HepG2 (cell line): ENCODE data around the gene PPP1R15A. TPM values are rescaled to one million over a fixed set of nuclear protein-coding genes. Genes with fewer than 3 reads are reported as not detected.
A peak's percentile ranks its signal among the peaks of the same experiment; 100 is the strongest.

Source experiments
- DPF2 ChIP-seq: sonication (generic); formaldehyde crosslinking; IDR thresholded peaks from 2 replicates; pipeline ENCODE4 v1.4.0; 2020; ENCODE audit warnings: mild to moderate bottlenecking, low read depth, missing genetic modification reagents, borderline replicate concordance
- GPN1 ChIP-seq: sonication (generic); formaldehyde crosslinking; IDR thresholded peaks from 2 replicates; pipeline ENCODE4 v1.5.1; 2020; ENCODE audit warnings: missing genetic modification reagents, borderline replicate concordance
- HNRNPH1 ChIP-seq: fragments of 200-400 bp; formaldehyde crosslinking; optimal IDR thresholded peaks from 2 replicates; pipeline ENCODE3; 2017; ENCODE audit warnings: mild to moderate bottlenecking, low read depth, low read length
- MBD4 ChIP-seq: IDR thresholded peaks from 2 replicates; pipeline ENCODE4 v1.6.1; 2012; ENCODE audit warnings: low read length, inconsistent platforms, borderline replicate concordance
- MYNN ChIP-seq: sonication (generic); formaldehyde crosslinking; IDR thresholded peaks from 2 replicates; pipeline ENCODE4 v1.4.0; 2020; ENCODE audit warnings: mild to moderate bottlenecking, low read depth, missing genetic modification reagents
- NFE2L2 ChIP-seq: fragments of 150-350 bp; IDR thresholded peaks from 2 replicates; pipeline ENCODE4 v1.6.1; 2014; ENCODE audit warnings: low read length
- PAWR ChIP-seq: sonication (generic); formaldehyde crosslinking; IDR thresholded peaks from 2 replicates; pipeline ENCODE4 v1.4.0; 2020; ENCODE audit warnings: missing genetic modification reagents, mild to moderate bottlenecking, borderline replicate concordance
- SRSF4 ChIP-seq: fragments of 200-400 bp; formaldehyde crosslinking; IDR thresholded peaks from one replicate; pipeline ENCODE4 v1.6.1; 2018; ENCODE audit warnings: mild to moderate bottlenecking, low read depth, low read length, moderate library complexity; ENCODE audit not compliant: poor library complexity, severe bottlenecking
- XBP1 ChIP-seq: sonication (generic); formaldehyde crosslinking; IDR thresholded peaks from 2 replicates; pipeline ENCODE4 v1.5.0; 2020; ENCODE audit warnings: missing genetic modification reagents
- ZEB1 ChIP-seq: IDR thresholded peaks from 2 replicates; pipeline ENCODE4 v1.6.1; 2012; ENCODE audit warnings: mild to moderate bottlenecking, low read depth, inconsistent platforms; ENCODE audit not compliant: insufficient replicate concordance
- ZNF264 ChIP-seq: sonication (generic); formaldehyde crosslinking; IDR thresholded peaks from 2 replicates; pipeline ENCODE4 v1.4.0; 2020; ENCODE audit warnings: missing genetic modification reagents
- ZNF367 ChIP-seq: sonication (generic); formaldehyde crosslinking; IDR thresholded peaks from 2 replicates; pipeline ENCODE4 v1.4.0; 2020; ENCODE audit warnings: missing genetic modification reagents, borderline replicate concordance
- ZNF431 ChIP-seq: sonication (generic); formaldehyde crosslinking; IDR thresholded peaks from 2 replicates; pipeline ENCODE4 v1.9.0; 2022; ENCODE audit warnings: missing genetic modification reagents, low read depth, mild to moderate bottlenecking, borderline replicate concordance
- ZNF501 ChIP-seq: sonication (generic); formaldehyde crosslinking; IDR thresholded peaks from 2 replicates; pipeline ENCODE4 v1.5.1; 2020; ENCODE audit warnings: mild to moderate bottlenecking, moderate library complexity, missing genetic modification reagents
- ZNF510 ChIP-seq: sonication (generic); formaldehyde crosslinking; IDR thresholded peaks from 2 replicates; pipeline ENCODE4 v1.4.0; 2020; ENCODE audit warnings: low read depth, mild to moderate bottlenecking, missing genetic modification reagents
- ZNF703 ChIP-seq: sonication (generic); formaldehyde crosslinking; IDR thresholded peaks from 2 replicates; pipeline ENCODE4 v1.5.1; 2020; ENCODE audit warnings: missing genetic modification reagents, mild to moderate bottlenecking, moderate library complexity, borderline replicate concordance
- polyA plus RNA-seq, 8 experiments: library from polyadenylated mRNA; depleted of rRNA in 3 of 8; stranded (reverse) in 7 of 8; unstranded in 1 of 8; fragments of >200 nt; fragmentation: Illumina TruSeq in 4 of 8; extraction: Trizol in 4 of 8; gene quantifications; 2 replicates each; pipeline versions ENCODE4 v1.2.1 to v1.2.3, GENCODE V29; 2011 to 2016; ENCODE audit warnings: low read depth in 4 of 8, missing spikeins in 1 of 8, mixed read lengths in 1 of 8; ENCODE audit not compliant: insufficient read depth in 1 of 8
- total RNA-seq, 5 experiments: library from RNA; depleted of rRNA; stranded (reverse); fragments of >200 nt; fragmentation: Illumina TruSeq; extraction: Trizol; gene quantifications; 2 replicates each; pipeline ENCODE4 v1.2.3, GENCODE V29; 2016; ENCODE audit warnings: low read depth in 1 of 5
- TF ChIP-seq, protein P1 (sequence below): sonication (generic); formaldehyde crosslinking; IDR thresholded peaks from 2 replicates; pipeline ENCODE4 v1.8.0; 2022; ENCODE audit warnings: missing genetic modification reagents, low read depth, mild to moderate bottlenecking, borderline replicate concordance
- TF ChIP-seq, protein P2 (sequence below): sonication (generic); formaldehyde crosslinking; IDR thresholded peaks from 2 replicates; pipeline ENCODE4 v1.4.0; 2020; ENCODE audit warnings: low read depth, missing genetic modification reagents
- TF ChIP-seq, protein P3 (sequence below): IDR thresholded peaks from 2 replicates; pipeline ENCODE4 v1.6.1; 2012; ENCODE audit warnings: low read length, improper control_type of control experiment
- TF ChIP-seq, protein P4 (sequence below): sonication (generic); formaldehyde crosslinking; IDR thresholded peaks from 2 replicates; pipeline ENCODE4 v1.5.0; 2020; ENCODE audit warnings: missing genetic modification reagents

The PPP1R15A gene
- total and polyA plus RNA-seq, 2 of the 13 experiments (the other 11 are each of a cell fraction or from before 2014, with no cell fraction given), result 15.6 to 18.5 TPM

DNA sequence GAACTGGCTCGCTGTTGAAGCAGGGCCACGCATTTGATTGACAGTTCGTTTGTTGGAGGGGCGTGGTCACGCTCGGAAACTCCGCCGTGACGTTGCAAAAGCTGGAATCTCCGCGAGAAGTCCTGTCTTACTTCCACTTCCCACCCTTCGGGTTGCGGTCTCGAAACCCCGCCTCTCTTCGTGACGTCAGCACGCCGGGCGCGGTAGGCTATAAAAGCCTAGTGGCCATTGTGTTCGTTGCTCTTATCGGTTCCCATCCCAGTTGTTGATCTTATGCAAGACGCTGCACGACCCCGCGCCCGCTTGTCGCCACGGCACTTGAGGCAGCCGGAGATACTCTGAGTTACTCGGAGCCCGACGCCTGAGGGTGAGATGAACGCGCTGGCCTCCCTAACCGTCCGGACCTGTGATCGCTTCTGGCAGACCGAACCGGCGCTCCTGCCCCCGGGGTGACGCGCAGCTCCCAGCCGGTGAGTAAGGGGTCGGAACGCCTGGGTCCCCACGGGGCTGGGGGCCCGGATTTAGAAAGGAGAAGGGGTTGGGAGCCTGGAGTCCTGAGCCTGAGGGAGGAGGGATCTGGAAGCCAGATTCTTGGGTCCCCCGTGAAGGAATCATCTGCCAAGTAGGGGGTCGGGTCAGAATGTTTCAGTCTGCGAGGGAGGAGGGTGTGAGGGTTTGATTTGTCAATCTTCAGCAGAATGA, at the start of gene PPP1R15A (continued):
- TF ChIP-seq ZNF703 (CRISPR knock-in tag) (no peak), GPN1 (no peak), ZNF510 (no peak), SRSF4 (no peak), HNRNPH1 (no peak), ZNF501 (peak; percentile 74), MYNN (peak; percentile 21; the same call in 1 of the 2 replicates), MBD4 (no peak), ZNF264 (CRISPR knock-in tag) (no peak), NFE2L2 (peak; percentile 81; the same call in 1 of the 2 replicates), PAWR (CRISPR knock-in tag) (no peak), ZEB1 (peak; percentile 43), XBP1 (CRISPR knock-in tag) (no peak), DPF2 (CRISPR knock-in tag) (no peak; the same call in 1 of the 2 replicates), ZNF431 (CRISPR knock-in tag) (no peak), ZNF367 (CRISPR knock-in tag) (no peak)
- TF ChIP-seq, protein P1, sequence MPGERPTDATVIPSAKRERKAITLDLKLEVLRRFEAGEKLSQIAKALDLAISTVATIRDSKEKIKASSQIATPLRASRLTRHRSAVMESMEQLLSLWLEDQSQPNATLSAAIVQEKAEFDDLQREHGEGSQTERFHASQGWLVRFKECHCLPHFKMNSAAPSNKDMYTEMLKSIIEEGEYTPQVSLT (CRISPR knock-in tag), result no peak
- TF ChIP-seq, protein P2, sequence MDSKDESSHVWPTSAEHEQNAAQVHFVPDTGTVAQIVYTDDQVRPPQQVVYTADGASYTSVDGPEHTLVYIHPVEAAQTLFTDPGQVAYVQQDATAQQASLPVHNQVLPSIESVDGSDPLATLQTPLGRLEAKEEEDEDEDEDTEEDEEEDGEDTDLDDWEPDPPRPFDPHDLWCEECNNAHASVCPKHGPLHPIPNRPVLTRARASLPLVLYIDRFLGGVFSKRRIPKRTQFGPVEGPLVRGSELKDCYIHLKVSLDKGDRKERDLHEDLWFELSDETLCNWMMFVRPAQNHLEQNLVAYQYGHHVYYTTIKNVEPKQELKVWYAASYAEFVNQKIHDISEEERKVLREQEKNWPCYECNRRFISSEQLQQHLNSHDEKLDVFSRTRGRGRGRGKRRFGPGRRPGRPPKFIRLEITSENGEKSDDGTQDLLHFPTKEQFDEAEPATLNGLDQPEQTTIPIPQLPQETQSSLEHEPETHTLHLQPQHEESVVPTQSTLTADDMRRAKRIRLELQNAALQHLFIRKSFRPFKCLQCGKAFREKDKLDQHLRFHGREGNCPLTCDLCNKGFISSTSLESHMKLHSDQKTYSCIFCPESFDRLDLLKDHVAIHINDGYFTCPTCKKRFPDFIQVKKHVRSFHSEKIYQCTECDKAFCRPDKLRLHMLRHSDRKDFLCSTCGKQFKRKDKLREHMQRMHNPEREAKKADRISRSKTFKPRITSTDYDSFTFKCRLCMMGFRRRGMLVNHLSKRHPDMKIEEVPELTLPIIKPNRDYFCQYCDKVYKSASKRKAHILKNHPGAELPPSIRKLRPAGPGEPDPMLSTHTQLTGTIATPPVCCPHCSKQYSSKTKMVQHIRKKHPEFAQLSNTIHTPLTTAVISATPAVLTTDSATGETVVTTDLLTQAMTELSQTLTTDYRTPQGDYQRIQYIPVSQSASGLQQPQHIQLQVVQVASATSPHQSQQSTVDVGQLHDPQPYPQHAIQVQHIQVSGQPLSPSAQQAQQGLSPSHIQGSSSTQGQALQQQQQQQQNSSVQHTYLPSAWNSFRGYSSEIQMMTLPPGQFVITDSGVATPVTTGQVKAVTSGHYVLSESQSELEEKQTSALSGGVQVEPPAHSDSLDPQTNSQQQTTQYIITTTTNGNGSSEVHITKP (CRISPR knock-in tag), result 0 out of 2 replicates have a peak, but pooled peaks have one; percentile 39
- TF ChIP-seq, protein P3, sequence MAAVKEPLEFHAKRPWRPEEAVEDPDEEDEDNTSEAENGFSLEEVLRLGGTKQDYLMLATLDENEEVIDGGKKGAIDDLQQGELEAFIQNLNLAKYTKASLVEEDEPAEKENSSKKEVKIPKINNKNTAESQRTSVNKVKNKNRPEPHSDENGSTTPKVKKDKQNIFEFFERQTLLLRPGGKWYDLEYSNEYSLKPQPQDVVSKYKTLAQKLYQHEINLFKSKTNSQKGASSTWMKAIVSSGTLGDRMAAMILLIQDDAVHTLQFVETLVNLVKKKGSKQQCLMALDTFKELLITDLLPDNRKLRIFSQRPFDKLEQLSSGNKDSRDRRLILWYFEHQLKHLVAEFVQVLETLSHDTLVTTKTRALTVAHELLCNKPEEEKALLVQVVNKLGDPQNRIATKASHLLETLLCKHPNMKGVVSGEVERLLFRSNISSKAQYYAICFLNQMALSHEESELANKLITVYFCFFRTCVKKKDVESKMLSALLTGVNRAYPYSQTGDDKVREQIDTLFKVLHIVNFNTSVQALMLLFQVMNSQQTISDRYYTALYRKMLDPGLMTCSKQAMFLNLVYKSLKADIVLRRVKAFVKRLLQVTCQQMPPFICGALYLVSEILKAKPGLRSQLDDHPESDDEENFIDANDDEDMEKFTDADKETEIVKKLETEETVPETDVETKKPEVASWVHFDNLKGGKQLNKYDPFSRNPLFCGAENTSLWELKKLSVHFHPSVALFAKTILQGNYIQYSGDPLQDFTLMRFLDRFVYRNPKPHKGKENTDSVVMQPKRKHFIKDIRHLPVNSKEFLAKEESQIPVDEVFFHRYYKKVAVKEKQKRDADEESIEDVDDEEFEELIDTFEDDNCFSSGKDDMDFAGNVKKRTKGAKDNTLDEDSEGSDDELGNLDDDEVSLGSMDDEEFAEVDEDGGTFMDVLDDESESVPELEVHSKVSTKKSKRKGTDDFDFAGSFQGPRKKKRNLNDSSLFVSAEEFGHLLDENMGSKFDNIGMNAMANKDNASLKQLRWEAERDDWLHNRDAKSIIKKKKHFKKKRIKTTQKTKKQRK, result no peak
- TF ChIP-seq, protein P4, sequence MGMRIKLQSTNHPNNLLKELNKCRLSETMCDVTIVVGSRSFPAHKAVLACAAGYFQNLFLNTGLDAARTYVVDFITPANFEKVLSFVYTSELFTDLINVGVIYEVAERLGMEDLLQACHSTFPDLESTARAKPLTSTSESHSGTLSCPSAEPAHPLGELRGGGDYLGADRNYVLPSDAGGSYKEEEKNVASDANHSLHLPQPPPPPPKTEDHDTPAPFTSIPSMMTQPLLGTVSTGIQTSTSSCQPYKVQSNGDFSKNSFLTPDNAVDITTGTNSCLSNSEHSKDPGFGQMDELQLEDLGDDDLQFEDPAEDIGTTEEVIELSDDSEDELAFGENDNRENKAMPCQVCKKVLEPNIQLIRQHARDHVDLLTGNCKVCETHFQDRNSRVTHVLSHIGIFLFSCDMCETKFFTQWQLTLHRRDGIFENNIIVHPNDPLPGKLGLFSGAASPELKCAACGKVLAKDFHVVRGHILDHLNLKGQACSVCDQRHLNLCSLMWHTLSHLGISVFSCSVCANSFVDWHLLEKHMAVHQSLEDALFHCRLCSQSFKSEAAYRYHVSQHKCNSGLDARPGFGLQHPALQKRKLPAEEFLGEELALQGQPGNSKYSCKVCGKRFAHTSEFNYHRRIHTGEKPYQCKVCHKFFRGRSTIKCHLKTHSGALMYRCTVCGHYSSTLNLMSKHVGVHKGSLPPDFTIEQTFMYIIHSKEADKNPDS (CRISPR knock-in tag), result no peak
